SK-MEL-5 (cell line): Measurements from ENCODE around the gene YWHAQ. TPM values are rescaled to one million over a fixed set of nuclear protein-coding genes. Genes with fewer than 3 reads are reported as not detected.
"Not testable (repeated sequence)": the region's sequence is repeated elsewhere in the genome, so short reads cannot be mapped to it uniquely, and the experiment has no call there.

Experiments
- DNase-seq: peaks from one replicate; pipeline ENCODE4 v3.0.0-alpha.2; 2016; ENCODE audit warnings: low read depth, low spot score
- in situ Hi-C: cut with HindIII; loops from 2 replicates; pipeline ENCODE4 v1.10.0; 2016; ENCODE audit warnings: low sequenced_read_pairs, high pct_unique_total_duplicates, low pct_unique_long_range_greater_than_20kb
- total RNA-seq: library from RNA; depleted of rRNA; stranded (reverse); fragments of >200 nt; shearing (Covaris generic); gene quantifications from 2 replicates; pipeline ENCODE4 v1.2.3, GENCODE V29; 2014

Gene YWHAQ
- total RNA-seq, 1 experiment from 2014 or later = 253 TPM

- in situ Hi-C loops = no loop called here
- DNase-seq = no peak
Measured at GRCh38 chr2:9613291-9613690, 17.5 kb downstream of the YWHAQ start.

DNA sequence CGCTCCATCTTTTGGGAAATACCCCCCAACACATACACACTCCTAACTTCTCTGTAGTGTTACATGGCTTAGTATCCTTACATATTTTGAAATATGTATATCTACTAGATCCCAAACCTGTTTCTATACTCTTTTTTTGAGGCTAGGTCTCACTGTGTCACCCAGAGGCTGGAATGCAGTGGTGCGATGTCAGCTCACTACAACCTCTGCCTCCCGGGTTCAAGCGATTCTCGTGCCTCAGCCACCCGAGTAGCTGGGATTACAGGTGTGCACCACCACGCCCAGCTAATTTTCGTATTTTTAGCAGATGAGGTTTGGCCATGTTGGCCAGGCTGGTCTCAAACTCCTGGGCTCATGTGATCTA is 19.3 kb downstream of the YWHAQ start:
- DNase-seq, in situ Hi-C loops: not testable (repeated sequence)

GRCh38 chr2:9610781-9611548 is 19.8 kb downstream of the YWHAQ start:
- DNase-seq = no peak
- in situ Hi-C loops = no loop called here

DNA sequence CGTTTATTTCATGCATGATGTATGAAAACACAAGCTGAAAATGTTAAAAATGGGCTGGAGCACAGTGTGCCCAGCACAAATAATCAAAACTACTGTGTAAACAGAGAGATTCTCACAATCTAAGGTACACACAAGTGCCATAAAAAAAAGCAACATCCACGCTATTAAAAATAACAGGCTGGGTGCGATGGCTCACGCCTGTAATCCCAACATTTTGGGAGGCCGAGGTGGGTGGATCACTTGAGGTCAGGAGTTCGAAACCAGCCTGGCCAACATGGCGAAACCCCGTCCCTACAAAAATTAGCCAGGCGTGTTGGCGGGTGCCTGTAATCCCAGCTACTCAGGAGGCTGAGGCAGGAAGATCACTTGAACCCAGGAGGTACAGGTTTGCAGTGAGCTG is 22.3 kb downstream of the YWHAQ start:
- in situ Hi-C loops = not testable (repeated sequence)

GRCh38 chr2:9602412-9602811 is 28.4 kb downstream of the YWHAQ start:
- in situ Hi-C loops = no loop called here
- no peak for DNase-seq

More for the DNA sequence above, 22.3 kb downstream of the YWHAQ start:
- DNase-seq = not testable (repeated sequence)

- no peak for DNase-seq
- in situ Hi-C loops = no loop called here
Measured at GRCh38 chr2:9601397-9601796, 29.4 kb downstream of the YWHAQ start.

DNA sequence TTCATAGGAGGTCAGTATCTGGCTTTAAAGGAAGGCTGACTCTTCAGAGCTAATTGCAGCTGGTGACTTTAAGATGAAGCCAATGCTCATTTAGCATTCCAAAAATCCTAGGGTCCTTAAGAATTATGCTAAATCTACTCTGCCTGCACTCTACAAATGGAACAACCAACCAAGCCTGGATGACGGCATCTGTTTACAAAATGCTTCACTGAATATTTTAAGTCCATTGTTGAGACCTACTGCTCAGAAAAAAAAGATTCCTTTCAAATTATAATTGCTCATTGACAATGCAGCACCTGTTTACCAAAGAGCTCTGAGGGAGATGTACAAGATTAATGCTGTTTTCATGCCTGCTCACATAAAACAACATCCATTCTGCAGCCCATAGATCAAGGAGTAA is 31.4 kb downstream of the YWHAQ start:
- in situ Hi-C loops = no loop called here
- no peak for DNase-seq

DNA sequence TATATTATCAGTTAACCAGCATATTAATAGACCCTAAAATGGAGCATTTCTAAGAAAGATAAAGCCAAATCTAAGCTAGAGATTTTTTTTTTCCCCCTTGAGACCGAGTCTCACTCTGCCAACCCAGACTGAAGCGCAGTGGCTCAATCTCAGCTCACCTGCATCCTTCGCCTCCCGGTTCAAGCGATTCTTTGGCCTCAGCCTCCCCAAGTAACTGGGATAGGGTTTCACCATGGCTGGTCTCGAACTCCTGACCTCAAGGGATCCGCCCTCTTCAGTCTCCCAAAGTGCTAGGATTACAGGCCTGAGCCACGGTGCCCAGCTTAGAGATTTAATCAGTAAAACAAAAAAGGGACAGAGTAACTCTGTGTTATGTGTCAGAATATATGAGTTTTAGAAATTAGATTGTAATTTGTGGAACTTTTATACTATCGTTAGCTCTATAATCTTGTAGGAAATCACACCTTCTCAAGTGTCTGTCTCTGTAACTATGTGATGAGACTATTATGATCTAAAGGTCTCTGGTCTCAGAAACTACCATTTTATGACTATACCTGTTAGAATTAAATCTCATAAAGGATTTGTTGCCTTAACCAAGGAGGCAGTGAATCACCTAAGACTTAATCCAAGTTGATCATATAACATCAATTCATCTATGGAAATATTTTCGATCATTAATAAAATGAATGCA is 34.0 kb downstream of the YWHAQ start:
- in situ Hi-C loops = no loop called here
- DNase-seq = no peak

DNA sequence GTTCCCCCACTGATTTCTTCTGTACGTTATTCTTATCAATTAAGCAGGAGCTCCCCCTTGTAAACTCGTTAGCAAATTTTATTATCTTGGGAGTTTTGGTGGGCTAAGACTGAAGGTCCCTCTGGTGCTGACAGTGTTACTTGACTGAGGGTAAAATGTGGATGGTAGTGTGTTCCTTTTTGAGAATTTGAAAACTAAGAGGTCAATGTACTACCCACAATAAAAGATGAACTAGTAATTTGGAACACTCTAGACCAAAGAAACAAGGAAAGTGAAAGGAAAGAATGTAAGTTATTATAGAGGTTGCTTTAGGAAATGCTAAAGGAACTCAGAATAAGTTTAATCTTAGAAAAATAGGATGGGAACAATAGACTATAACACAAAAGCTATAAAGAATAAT is 35.1 kb downstream of the YWHAQ start:
- in situ Hi-C loops = no loop called here
- DNase-seq = no peak

GRCh38 chr2:9595256-9595655 is 35.5 kb downstream of the YWHAQ start:
- DNase-seq, in situ Hi-C loops: not testable (repeated sequence)

DNA sequence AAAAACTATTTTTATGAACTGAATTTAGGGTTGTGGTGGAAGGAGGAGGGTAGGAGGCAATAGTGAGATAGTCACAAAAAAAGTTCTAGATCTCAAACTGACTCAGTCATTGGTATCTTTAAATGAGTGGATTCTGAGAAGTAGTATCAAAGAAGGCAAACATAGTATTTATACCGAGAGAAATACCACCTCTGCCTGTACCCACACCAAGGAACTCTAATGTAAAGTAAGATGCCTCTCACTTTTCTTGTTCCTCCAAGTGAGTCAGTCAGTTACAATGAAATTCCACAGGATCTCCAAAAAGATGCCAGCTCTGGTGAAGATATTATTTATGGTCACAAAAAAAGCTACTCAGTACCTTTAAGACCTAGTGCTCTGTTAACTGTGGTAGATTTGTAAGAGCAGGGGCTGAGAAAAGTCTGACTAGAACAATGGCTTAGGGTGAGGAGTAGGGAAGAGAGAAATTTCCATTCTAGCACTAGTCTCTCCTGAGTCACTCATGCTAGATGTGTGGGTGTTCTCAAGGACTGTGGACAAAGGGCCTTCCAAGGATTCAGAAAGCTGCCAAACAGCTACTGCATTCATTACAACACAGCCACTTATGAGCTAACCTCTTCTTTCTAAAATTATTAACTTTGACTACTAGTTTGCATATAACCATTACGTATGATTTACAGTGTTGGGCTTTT is 36.3 kb downstream of the YWHAQ start:
- DNase-seq = peak; percentile 72
- in situ Hi-C loops = no loop called here

- DNase-seq = no peak
- in situ Hi-C loops = no loop called here
Measured at GRCh38 chr2:9593925-9594324, 36.9 kb downstream of the YWHAQ start.

GRCh38 chr2:9592699-9593098 is 38.1 kb downstream of the YWHAQ start:
- in situ Hi-C loops = no loop called here
- DNase-seq = no peak

GRCh38 chr2:9590641-9591040 is 40.2 kb downstream of the YWHAQ start:
- no peak for DNase-seq
- in situ Hi-C loops = no loop called here

GRCh38 chr2:9586465-9586864 is 44.3 kb downstream of the YWHAQ start:
- in situ Hi-C loops = no loop called here
- DNase-seq = no peak

DNA sequence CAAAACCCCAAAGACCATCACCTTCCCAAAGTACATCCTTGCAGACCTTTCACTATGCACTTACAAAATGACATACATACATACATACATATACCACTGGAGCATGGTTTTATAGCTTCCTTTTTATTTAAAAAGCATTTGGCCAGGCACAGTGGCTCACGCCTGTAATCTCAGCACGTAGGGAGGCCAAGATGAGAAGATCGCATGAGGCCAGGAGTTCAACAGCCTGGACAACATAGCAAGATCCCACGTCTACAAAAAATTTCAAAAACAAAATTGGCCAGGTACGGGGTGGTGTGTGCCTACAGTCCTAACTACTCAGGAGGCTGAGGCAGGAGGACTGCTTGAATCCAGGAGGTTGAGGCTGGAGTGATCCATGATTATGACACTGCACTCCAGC is 45.3 kb downstream of the YWHAQ start:
- in situ Hi-C loops = no loop called here

GRCh38 chr2:9584902-9585301 is 45.9 kb downstream of the YWHAQ start:
- DNase-seq, in situ Hi-C loops: not testable (repeated sequence)

More for the DNA sequence above, 45.3 kb downstream of the YWHAQ start:
- DNase-seq = no peak

DNA sequence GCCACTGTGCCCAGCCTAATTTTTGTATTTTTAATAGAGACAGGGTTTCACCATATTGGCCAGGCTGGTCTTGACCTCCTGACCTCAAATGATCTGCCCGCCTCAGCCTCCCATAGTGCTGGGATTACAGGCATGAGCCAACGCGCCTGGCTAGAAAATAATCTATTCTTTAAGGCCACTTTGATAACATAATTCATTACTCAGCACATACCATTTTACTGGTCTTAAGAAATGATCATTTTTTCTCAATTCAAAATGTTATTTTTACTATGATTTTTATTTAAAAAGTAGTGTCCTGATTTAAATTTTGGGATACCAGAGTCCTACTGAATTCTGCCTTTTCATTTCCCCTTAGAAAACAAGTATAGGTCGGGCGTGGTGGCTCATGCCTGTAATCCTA is 48.2 kb downstream of the YWHAQ start:
- in situ Hi-C loops = no loop called here
- DNase-seq = no peak
